SU-DHL-6 (cell line): ENCODE data around the gene USP31.

ENCODE experiments used
- H2AFZ ChIP-seq: fragments of 200-600 bp; sonication (generic); 2 replicates; pipeline ENCODE4 v1.6.1; 2014; ENCODE audit warnings: low read depth, mild to moderate bottlenecking, moderate library complexity, mixed read lengths, antibody characterized with exemption, low read length; ENCODE audit not compliant: severe bottlenecking
- H3F3A ChIP-seq: fragments of 200-600 bp; shearing (Covaris generic); 2 replicates; pipeline ENCODE4 v1.6.0; 2016; ENCODE audit warnings: antibody characterized with exemption, mild to moderate bottlenecking; ENCODE audit not compliant: insufficient read depth
- H3K27ac ChIP-seq: fragments of 200-600 bp; sonication (generic); 2 replicates; pipeline ENCODE4 v1.5.1; 2016; ENCODE audit warnings: low read depth, mild to moderate bottlenecking, low read length, moderate library complexity, mixed read lengths
- H3K27me3 ChIP-seq: fragments of 200-600 bp; sonication (generic), shearing (Covaris generic); 2 replicates; pipeline ENCODE4 v1.6.0; 2014; ENCODE audit warnings: mild to moderate bottlenecking, low read length
- H3K36me3 ChIP-seq: fragments of 200-600 bp; sonication (generic); 2 replicates; pipeline ENCODE4 v1.6.1; 2014; ENCODE audit warnings: mild to moderate bottlenecking, low read length, mixed read lengths
- H3K4me2 ChIP-seq: fragments of 300-600, 200-600 bp; shearing (Covaris generic), sonication (generic); 2 replicates; pipeline ENCODE4 v1.6.0; 2014; ENCODE audit warnings: low read length, low read depth, mild to moderate bottlenecking; ENCODE audit not compliant: poor library complexity, severe bottlenecking
- H3K4me3 ChIP-seq: fragments of 200-600 bp; sonication (generic); 2 replicates; pipeline ENCODE4 v1.5.1; 2014; ENCODE audit warnings: antibody characterized with exemption, low read length, mild to moderate bottlenecking, mixed read lengths; ENCODE audit not compliant: insufficient read depth, poor library complexity, severe bottlenecking
- H3K79me2 ChIP-seq: fragments of 200-600 bp; sonication (generic); 2 replicates; pipeline ENCODE4 v1.6.1; 2014; ENCODE audit warnings: mild to moderate bottlenecking, low read length, moderate library complexity; ENCODE audit not compliant: insufficient read depth
- H3K9ac ChIP-seq: fragments of 200-600 bp; sonication (generic); 2 replicates; pipeline ENCODE4 v1.7.0; 2014; ENCODE audit warnings: mild to moderate bottlenecking, low read length
- H3K9me2 ChIP-seq: fragments of 200-600 bp; sonication (generic); replicated peaks from 2 replicates; pipeline ENCODE4 v1.6.1; 2014; ENCODE audit warnings: low read length; ENCODE audit not compliant: insufficient read depth
- H3K9me3 ChIP-seq: fragments of 200-600 bp; sonication (generic); 2 replicates; pipeline ENCODE4 v1.6.1; 2014; ENCODE audit warnings: low read length, mixed read lengths; ENCODE audit not compliant: insufficient read depth
- H4K20me1 ChIP-seq: fragments of 200-600 bp; sonication (generic); 2 replicates; pipeline ENCODE4 v1.6.1; 2014; ENCODE audit warnings: low read depth, mild to moderate bottlenecking, antibody characterized with exemption, low read length, moderate library complexity, mixed read lengths
- EZH2phosphoT487 ChIP-seq: fragments of 200-600 bp; sonication (generic), shearing (Covaris generic); conservative IDR thresholded peaks from 2 replicates; pipeline ENCODE4 v1.6.1; 2018; ENCODE audit warnings: mild to moderate bottlenecking, antibody characterized with exemption, low read length, moderate library complexity, mixed read lengths
- TF ChIP-seq, protein P1 (sequence below): fragments of 200-600 bp; sonication (generic); IDR thresholded peaks from one replicate; pipeline ENCODE4 v1.5.1; 2017; ENCODE audit warnings: antibody characterized with exemption, mild to moderate bottlenecking, low read length, moderate library complexity; ENCODE audit not compliant: insufficient read depth, poor library complexity, severe bottlenecking

Gene USP31

GRCh38 chr16:23092072-23092800, 57.0 kb downstream of the USP31 start:
- Histone ChIP-seq H3K27me3 (no peaks in the 10 kb centered on the region), H3K79me2 (no peaks in the 10 kb centered on the region), H3K4me3 (no peak overlapping the region), H2AFZ (no peak overlapping the region), H3K9me2 (no peaks in the 10 kb centered on the region), H3K9ac (no peak overlapping the region), H3K9me3 (no peaks in the 10 kb centered on the region), H3F3A (no peaks in the 10 kb centered on the region), H3K36me3 (no peaks in the 10 kb centered on the region), H3K27ac (no peak overlapping the region), H4K20me1 (no peaks in the 10 kb centered on the region), H3K4me2 (no peak overlapping the region)
- no peak for TF ChIP-seq EZH2phosphoT487
- TF ChIP-seq, protein P1, sequence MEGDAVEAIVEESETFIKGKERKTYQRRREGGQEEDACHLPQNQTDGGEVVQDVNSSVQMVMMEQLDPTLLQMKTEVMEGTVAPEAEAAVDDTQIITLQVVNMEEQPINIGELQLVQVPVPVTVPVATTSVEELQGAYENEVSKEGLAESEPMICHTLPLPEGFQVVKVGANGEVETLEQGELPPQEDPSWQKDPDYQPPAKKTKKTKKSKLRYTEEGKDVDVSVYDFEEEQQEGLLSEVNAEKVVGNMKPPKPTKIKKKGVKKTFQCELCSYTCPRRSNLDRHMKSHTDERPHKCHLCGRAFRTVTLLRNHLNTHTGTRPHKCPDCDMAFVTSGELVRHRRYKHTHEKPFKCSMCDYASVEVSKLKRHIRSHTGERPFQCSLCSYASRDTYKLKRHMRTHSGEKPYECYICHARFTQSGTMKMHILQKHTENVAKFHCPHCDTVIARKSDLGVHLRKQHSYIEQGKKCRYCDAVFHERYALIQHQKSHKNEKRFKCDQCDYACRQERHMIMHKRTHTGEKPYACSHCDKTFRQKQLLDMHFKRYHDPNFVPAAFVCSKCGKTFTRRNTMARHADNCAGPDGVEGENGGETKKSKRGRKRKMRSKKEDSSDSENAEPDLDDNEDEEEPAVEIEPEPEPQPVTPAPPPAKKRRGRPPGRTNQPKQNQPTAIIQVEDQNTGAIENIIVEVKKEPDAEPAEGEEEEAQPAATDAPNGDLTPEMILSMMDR, result no peak

DNA sequence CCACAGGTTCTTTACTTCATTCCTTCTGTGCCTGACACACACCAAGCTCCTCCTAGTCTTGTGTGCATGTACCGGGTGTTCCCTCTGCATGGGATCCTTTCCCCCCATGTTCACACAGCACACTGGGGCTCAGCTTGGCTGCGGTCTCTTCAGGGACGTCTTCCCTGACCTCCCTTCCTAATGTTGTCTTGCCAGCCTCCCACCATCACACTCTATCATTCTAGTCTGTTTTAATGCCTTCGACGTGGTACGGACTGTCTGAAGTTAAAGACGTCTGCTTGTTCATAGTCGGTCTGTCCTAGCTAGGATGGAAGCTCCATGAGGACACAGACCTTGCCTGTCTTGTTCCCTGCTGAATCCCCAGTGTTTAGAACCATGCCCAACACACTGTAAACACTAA, 60.1 kb downstream of the USP31 start:
- H3K79me2 ChIP-seq, result no peaks in the 10 kb centered on the region
- H3K4me3 ChIP-seq, result no peak overlapping the region
- no peaks in the 10 kb centered on the region for H4K20me1 ChIP-seq
- no peaks in the 10 kb centered on the region for H3K27me3 ChIP-seq
- no peak overlapping the region for H2AFZ ChIP-seq
- no peak overlapping the region for H3K27ac ChIP-seq
- H3K4me2 ChIP-seq, result no peak overlapping the region
- H3K9ac ChIP-seq, result no peak overlapping the region
- TF ChIP-seq EZH2phosphoT487, result no peak
- TF ChIP-seq, protein P1, result no peak
- no peaks in the 10 kb centered on the region for H3F3A ChIP-seq
- H3K36me3 ChIP-seq, result no peaks in the 10 kb centered on the region
- H3K9me3 ChIP-seq, result no peaks in the 10 kb centered on the region
- H3K9me2 ChIP-seq, result no peaks in the 10 kb centered on the region

DNA sequence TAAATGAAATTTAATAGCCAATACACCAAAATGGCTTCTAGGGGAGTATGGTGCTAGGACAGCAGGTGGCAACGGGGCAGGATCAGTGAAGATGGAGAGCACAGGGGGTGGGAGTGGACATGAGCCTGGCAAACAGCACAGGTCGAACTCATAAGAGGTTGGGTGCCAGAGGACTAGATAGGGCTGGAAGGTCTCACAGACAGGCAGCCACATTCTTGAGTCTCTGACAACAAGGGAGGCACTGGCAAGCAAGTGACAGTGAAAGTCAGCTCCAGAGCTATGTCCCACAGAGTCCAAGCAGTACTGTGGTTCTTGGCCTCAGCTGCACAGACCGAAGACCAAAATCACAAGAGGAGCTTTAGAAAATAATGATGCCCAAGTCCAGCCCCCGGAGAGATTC, 61.2 kb downstream of the USP31 start:
- H3K9me2 ChIP-seq, result no peaks in the 10 kb centered on the region
- no peak overlapping the region for H2AFZ ChIP-seq
- no peaks in the 10 kb centered on the region for H3F3A ChIP-seq
- H3K79me2 ChIP-seq, result no peaks in the 10 kb centered on the region
- no peak for TF ChIP-seq EZH2phosphoT487
- TF ChIP-seq, protein P1, result no peak
- no peak overlapping the region for H3K4me2 ChIP-seq
- no peaks in the 10 kb centered on the region for H4K20me1 ChIP-seq
- no peak overlapping the region for H3K9ac ChIP-seq
- no peak overlapping the region for H3K4me3 ChIP-seq
- H3K27ac ChIP-seq, result no peak overlapping the region
- no peaks in the 10 kb centered on the region for H3K36me3 ChIP-seq
- no peaks in the 10 kb centered on the region for H3K9me3 ChIP-seq
- no peaks in the 10 kb centered on the region for H3K27me3 ChIP-seq
